Vagina (tissue), 2 donors: ENCODE data around the gene UPF1.

ENCODE experiments used
- CTCF ChIP-seq, 3 experiments: fragments of 450-650 bp in 2 of 3; fragments of 200-600 bp in 1 of 3; sonication (generic) in 1 of 3; IDR thresholded peaks; one replicate each; pipeline ENCODE4 v1.5.1; 2017 to 2019; ENCODE audit warnings: antibody characterized with exemption in 3 of 3, mild to moderate bottlenecking in 2 of 3, moderate library complexity in 2 of 3
- POLR2A ChIP-seq, 2 donors: fragments of 450-650 bp; IDR thresholded peaks; one replicate each; pipeline ENCODE4 v1.6.1; 2017; ENCODE audit warnings: antibody characterized with exemption in 2 of 2, mild to moderate bottlenecking in 2 of 2, moderate library complexity in 2 of 2

GRCh38 chr19:18905058-18905456 lies 73.3 kb downstream of the UPF1 start:
- TF ChIP-seq CTCF (IDR thresholded peaks at IDR 0.05) (no peak), POLR2A (IDR thresholded peaks at IDR 0.05) (no peak)
